NCI-H128 (cell line): ENCODE data around the gene CAMKK2.
"Not testable (repeated sequence)": the region's sequence is repeated elsewhere in the genome, so short reads cannot be mapped to it uniquely, and the experiment has no call there.

Experiments
- DNase-seq: peaks from one replicate; lab custom pipeline; 2025; ENCODE audit not compliant: unreplicated experiment; lab: John Stamatoyannopoulos, UW

CAMKK2 gene

DNA sequence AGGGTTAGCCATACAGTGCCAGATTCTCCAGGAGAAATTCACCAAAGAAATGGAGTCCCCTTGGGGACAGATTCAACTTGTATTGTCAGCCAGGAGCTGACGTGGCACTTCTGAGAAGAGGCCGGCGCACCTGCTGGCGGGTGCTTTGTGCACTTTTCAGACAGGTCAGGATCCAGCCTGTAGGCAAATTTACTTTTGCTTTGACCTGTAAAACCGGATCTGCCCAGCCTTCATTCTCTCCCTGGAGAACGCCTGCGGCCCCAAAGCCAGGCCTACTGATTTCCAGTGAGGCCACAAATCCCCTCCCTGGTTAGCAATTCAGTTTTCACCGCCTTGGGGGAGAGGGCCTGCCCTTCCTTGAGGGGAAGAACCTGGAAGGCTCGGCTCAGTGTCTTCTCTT, 69.2 kb downstream of the CAMKK2 start:
- no peak for DNase-seq

DNA sequence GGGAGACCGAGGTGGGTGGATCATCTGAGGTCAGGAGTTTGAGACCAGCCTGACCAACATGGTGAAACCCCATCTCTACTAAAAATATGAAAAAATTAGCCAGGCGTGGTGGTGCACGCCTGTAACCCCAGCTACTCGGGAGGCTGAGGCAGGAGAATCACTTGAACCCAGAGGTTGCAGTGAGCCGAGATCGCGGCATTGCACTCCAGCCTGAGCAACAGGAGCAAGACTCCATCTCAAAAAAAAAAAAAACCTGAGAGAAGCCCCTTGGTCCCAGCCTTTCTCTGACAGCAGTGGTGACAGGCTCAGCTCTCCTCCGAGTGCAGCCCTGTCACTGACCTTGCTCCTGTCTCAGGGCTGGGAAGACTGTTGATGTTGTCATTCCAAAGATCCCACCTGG, 69.6 kb downstream of the CAMKK2 start:
- not testable (repeated sequence) for DNase-seq

DNA sequence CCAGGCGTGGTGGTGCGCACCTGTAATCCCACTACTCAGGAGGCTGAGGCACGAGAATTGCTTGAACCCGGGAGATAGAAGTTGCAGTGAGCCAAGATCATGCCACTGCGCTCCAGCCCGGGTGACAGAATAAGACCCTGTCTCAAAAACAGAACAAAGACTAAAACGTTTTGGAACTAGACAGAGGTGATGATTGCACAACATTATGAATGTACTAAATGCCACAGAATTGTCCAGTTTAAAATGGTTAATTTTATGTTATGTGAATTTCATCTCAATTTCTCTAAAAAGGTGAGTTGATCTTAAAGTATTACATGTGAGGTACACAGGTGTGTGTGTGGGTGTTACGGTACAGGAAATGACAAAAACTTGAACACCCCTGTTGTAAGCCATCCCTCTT, 70.1 kb downstream of the CAMKK2 start:
- no peak for DNase-seq

DNA sequence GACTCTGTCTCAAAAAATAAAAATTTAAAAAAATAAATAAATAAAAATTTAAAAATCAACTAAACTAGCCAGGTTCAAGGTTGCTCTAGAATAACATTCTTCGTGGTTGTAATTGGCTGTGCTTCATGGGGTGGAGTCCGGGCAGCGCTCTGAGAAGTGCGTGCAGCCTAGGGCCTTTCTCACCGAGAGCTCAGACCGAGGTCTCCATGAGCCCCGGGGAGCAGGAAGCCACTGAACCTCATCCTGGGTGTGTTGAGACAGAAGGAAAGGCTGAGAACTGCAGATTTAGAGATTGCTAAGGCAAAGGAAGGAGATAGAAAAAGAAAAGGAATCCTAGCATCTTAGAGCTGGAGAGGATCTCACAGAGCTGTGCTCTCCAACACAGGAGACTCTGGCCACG, 71.9 kb downstream of the CAMKK2 start:
- no peak for DNase-seq

DNA sequence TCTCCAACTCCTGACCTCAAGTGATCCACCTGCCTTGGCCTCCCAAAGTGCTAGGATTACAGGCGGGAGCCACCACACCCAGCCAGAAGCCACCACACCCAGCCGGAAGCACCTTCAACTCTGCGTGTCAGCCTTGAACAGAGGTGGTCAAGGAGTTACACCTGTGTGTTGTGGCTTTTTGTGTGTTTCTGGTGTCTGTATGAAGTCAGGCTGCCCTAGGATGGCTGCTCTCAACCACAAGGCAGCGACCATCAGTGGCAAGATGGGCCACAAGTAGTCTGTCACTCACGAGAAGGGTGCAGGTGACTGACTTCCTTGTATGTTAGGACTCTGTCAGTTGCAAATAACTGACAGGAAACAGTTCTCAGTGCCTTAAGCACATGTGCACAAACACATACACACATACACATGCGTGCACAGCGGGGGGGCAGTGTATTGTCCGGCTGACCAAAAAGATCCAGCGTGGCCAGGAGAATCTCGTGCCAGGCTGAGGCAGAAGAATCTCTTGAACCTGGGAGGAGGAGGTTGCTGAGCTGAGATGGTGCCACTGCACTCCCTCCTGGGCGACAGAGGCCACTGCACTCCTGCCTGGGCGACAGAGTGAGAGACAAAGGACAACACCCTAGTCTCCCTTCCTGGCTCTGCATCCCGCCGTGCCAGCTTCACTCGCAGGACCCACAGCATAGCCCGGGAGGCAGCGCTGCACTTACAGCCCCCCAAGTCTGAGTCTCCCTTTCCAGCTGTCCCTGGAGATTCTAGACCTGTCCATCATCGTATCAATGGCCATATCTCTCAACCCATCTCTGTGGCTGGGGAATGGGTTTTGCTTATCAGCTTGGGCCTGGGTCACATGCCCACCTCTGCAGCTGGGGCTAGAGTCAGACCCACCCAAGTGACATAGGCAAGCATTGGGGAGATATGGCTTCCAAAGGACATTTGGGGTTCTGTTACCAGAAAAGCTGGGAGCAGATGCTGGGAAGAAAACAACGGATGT, 72.9 kb downstream of the CAMKK2 start:
- no peak for DNase-seq

DNA sequence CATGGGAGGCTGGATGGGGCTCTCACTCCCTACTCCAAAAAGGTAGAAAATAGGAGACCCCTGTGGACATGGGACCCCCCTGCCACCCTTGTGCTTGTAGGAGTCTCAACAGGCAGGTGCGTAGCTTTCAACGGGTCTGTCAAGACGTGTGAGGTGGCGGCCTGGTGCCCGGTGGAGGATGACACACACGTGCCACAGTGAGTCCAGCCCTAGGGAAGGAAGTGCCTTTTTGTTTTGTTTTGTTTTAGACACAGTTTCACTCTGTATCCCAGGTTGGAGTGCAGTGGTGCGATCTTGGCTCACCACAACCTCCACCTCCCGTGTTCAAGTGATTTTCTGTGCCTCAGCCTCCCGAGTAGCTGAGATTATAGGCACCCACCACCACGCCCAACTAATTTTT, 73.7 kb downstream of the CAMKK2 start:
- no peak for DNase-seq

DNA sequence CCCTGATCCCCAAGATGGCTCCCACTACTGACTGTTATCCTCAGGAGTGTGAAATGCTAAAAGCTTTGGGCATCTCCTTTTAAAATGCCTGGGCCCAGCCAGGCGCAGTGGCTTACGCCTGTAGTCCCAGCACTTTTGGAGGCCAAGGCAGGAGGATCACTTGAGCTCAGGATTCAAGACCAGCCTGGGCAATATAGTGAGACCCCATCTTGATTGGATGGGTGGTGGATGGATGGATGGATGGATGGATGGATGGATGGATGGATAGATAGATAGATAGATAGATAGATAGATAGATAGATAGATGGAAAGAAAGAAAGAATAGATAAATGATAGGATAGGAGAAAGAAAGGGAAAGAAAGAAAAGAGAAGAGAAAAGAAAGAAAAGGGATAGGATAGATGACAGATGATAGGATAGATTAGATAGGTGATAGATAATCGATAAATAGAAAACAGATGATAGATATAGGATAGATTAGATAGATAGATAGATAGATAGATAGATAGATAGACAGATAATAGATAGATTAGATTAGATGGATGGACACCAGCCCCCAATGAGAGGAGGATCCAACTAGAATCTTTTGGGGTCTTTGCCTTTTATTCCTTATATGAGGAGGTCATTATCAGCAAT, 77.0 kb downstream of the CAMKK2 start:
- DNase-seq = no peak

DNA sequence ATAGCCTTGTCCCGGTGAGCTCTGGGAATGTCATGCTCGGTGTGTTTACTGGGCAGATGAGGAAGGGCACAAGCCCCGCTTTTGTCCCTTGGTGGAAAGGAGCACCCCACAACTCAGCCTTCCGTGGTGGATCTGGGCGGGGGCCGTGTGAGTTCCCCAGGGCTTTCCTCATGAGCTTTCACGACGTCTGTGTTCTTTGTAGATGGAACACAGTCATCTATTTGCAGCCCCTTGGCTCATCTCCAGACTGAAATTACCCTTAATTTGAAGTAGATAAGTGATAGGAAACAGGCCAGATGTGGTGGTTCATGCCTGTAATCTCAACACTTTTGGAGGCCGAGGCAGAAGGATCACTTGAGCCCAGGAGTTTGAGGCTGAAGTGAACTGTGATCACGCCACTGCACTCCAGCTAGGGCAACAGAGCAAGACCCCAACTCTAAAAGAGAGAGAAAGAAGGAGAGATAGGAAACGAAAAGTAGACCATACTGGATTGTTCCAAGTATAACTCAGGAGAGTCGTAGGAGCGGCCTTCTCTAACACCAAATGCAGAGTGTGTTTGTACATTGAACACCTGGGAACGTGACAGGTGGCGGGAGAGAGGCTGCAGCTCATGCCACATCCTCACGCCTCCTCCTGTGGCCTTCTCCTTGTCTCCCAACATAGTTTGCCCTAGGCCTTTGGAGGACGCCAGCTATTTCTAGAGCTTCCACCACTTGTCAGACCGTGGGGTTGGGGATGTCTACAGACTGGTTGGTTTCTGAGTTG, 77.7 kb downstream of the CAMKK2 start:
- DNase-seq = no peak

DNA sequence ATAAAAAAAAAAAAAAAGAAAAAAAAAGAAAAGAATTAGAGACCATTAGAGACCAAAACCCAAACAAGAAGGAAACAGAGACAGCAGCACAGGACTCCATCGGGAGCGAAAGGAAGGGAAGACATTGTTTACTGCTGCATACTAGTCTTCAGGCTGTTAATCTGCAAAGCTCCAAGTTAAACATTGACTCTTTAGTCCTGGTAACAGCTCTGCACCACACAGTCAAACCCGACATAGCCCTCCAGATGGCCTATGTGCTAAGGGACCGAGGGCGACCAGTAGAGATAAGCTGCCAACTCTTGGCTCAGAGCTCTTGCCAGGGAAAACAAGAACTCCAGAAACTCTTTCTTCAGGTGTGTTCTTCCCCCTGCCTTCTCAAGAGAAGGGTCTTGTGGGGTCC, 78.7 kb downstream of the CAMKK2 start:
- no peak for DNase-seq

DNA sequence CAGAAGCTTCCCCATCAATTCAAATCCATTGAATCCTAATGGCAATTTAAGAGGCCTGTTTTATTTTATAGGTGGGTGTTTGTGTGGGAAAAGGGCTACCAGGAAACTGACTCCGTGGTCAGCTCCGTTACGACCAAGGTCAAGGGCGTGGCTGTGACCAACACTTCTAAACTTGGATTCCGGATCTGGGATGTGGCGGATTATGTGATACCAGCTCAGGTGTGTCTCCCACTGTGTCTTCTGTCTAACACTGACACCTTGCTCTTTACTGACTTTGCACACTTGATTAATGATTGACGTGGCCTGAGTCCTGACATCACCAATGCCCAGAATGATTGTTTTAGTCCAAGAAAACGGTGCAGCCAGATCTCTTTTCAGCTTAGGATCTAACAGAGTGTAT, 79.4 kb downstream of the CAMKK2 start:
- no peak for DNase-seq

DNA sequence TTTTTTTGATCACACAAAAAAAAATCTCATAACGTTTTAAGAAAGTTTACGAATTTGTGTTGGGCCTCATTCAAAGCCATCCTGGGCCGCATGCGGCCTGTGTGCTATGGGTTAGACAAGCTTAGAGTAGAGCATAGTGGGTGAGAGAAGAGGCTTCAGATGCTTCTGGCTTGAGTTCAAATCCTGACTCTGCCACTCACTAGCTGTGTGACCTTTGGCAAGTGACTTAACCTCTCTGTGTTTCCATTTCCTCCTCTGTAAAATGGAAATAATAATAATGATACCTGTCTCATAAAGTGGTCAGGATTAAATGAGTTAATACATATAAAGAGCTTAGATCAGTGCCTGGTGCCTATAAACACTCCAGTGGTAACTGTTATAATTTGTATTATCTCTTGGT, 80.4 kb downstream of the CAMKK2 start:
- no peak for DNase-seq

DNA sequence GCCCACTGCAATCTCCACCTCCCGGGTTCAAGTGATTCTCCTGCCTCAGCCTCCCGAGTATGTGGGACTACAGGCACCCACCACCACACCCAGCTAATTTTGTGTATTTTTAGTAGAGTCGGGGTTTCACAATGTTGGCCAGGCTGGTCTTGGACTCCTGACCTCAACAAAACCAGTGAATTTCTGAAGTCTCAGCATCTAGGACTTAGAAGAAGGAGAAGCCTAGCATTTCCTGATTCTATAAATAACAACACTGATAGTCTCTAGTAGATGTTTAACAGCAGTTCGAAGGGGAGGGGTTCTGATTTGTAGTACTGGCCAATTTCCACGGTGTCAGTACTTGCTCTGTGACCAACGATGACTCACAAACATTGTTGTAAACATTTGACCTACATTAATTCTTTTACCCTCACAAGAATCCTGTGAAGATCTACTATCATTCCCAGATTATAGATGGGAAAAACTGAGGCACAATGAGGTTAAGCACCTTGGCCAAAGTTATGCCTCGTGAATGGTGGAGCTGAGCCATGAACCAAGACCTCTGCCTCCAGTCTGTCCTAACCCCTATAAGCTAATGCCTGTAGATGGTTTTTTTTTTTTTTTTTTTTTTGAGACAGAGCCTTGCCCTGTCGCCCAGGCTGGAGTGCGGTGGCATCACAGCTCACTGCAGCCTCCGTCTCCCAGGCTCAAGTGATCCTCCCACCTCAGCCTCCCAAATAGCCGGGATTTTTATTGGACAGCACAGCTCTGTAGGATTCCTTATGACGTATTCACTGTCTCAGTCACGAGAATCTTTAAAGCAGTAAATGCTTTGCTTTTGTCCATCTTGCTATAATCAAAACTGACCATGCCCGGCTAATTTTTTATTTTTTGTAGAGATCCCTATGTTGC, 81.4 kb downstream of the CAMKK2 start:
- no peak for DNase-seq

DNA sequence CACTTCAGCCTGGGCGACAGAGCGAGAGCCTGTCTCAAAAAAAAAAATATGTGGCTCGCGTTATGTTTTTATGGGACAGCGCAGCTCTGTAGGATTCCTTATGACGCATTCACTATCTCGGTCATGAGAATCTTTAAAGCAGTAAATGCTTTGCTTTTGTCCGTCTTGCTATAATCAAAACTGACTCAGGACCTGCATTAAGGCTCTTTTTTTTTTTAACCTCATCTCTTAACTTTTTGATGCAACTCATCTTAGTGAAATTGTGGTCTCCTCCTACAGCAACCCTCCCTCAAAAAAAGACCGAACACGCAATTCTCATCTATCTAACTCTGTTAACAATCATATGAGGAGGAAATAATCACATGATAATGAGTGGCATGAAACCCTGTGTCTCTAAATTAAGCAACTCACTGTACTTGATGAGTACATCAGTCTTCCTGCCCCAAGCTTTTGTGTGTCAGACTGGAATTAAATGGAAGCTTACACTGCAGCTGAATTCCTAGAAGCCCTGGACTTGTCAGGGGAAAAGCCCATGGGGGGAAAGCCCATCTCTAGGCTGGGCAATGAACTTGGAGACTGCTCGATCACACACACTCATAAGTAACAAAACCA, 82.2 kb downstream of the CAMKK2 start:
- DNase-seq = no peak

DNA sequence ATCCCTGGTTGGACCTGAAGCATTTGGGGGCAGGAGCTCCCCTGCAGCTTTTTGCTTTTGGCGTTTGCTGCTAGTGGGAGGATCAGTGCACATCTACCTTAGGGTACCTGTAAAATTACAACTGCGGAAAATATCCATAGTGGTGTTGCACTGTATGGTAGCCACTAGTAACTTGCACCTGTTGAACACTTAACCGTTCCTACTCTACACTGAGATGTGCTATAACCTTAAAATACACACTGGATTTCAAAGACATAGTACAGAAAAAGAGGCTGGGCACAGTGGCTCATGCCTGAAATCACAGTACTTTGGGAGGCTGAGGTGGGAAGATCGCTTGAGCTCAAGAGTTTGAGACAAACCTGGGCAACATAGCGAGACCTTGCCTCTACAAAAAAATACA, 83.6 kb downstream of the CAMKK2 start:
- DNase-seq = no peak

DNA sequence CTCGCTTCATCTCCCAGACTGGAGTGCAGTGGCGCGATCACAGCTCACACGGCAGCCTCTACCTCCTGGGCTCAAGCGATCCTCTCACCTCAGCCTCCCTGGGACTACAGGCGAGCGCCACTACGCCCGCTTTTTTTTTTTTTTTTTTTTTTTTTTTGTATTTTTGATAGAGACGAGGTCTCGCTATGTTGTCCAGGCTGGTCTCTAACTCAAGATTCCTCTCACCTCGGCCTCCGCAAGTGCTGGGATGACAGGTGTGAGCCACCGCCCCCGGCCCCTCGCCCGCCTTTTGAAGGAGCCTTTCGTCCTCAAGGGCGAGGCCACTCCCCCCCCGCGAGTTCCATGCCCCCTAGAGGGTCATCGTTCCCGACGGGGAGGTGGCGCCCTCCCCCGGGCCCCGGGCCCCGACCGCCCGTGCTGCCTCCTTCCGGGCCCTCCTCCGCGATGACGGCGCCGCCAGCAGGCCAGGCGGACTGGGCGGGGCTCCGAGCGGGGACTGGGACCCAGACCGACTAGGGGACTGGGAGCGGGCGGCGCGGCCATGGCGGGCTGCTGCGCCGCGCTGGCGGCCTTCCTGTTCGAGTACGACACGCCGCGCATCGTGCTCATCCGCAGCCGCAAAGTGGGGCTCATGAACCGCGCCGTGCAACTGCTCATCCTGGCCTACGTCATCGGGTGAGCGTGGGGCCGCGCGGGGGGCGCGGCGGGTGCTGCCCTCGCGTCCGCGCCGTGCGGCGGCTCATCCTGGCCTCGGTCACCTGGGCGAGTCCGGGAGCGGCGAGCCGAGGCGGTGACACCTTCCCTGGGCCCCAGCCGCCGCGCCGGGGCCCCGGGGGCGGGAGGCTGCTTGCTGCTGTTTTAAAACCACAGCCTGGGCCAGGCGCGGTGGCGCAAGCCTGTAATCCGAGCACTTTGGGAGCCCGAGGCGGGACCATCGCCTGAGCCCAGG, 86.6 kb downstream of the CAMKK2 start, which contains the start of gene P2RX4:
Gene P2RX4 (plus strand): TSS at position 506 of the 949 bp plus-strand sequence. CDS start 36 bp downstream, at position 542.
- DNase-seq = peak; percentile 37

DNA sequence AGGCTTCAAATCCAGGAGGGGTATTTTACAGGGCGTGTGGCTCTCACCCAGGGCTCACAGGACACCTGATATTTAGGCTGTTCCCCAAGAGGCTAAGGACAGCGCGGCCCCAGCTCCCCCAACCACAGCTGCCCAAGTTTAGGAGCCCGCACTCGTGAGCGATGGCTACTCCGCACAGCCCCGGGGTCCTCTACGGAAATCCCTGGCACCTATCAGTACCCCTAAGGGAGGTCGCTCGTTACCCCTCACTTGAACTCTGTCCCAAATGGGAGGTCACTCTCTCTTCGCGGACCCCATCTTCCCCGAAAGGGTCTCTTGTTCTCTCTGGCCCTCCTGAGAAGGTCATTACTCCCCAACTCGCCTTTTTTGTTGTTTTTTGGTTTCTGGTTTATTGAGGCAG, 87.3 kb downstream of the CAMKK2 start:
- DNase-seq = no peak

DNA sequence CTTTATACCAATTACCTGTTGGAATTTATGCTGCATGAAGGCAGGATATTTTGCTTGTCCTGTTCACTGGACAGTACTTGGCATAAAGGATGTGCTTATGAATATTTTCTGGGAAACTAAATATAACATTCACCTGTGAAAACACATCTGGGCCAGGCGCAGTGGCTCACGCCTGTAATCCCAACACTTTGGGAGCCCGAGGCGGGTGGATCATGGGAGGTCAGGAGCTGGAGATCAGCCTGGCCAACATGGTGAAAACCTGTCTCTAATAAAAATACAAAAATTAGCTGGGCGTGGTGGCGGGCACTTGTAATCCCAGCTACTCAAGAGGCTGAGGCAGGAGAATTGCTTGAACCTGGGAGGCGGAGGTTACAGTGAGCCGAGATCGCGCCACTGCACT, 87.9 kb downstream of the CAMKK2 start:
- not testable (repeated sequence) for DNase-seq

DNA sequence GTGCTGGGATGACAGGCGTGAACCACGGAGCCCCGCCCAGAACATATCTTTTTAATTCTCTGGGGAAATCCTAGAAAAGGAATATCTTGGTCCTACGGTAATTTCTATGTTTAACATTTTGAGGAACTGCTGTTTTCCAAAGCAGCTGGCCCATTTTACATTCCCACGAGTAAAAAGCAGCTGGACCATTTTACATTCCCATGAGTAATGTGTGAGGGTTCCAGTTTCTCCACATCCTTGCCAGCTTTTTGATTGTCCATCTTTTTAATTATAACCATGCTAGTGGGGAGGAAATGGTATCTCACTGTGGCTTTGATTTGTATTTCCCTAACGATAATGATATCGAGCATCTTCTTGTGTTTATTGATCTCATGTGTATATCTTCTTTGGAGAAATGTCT, 91.0 kb downstream of the CAMKK2 start:
- no peak for DNase-seq

DNA sequence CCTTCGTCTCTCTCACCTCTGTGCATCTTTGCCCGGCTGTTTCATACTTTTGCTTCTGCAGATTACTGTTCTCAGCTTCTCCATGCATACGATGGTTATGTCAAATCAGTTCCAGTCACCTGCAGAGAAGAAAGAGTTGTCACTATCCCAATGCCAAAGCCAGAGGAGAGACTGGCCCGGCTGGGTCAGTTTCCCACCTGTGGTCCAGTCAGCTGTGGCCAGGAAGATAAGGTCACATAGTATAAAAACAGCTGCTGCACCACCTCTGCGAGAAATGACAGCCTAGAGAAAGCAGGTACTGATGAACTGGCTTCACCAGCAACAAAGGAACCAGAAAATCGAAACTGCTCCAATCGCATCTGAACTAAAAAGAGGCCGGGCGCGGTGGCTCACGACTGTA, 93.0 kb downstream of the CAMKK2 start:
- no peak for DNase-seq
